ENCODE measurements around the gene TTLL5.
"Not testable (repeated sequence)": the region's sequence is repeated elsewhere in the genome, so short reads cannot be mapped to it uniquely, and the experiment has no call there.

The TTLL5 gene

DNA sequence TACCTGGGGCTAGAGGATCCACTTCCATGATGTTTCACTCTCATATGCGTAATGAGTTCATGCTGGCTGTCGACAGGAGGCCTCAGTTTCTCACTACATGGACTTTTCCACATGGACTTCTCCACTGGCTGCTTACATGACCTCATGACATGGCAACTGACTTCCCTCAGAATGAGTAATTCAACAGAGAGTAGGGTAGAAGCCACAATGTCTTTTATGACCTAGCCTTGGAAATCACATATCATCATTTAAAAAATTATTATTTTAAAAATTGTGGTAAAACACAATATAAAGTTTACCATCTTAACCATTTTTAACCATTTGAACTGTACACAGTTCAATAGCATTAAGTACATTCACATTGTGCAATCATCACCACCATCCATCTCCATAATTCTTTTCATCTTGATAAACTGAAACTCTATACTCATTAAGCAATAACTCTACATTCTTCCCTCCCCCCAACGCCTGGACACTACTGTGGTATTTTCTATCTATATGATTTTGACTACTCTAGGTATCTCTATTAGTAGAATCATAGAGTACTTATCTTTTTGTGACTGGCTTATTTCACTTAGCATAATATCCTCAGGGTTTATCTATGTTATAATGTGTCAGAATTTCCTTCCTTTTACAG, 176.2 kb downstream of the TTLL5 start:
- DNase-seq = no peak

GRCh38 chr14:75840911-75841310, 179.9 kb downstream of the TTLL5 start:
- no peak for DNase-seq

DNA sequence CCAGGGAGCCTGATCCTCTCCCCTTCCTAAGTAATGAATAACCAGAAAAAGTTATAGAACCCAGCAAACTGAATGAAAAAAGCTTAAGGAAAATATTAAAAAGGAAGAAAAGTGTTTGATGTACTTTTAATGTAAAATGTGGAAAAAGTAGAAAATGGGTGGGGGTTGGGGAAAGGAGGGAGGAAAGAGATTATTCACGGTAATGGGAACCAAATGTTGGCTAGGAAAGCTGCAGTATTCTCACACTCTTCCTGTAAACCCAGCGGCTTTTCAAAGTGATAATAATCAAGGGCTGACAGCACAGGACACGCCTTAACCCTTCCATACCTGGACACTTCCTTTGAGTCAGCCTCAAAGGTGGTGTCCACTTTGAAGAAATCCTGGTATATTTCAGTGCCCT, 181.5 kb downstream of the TTLL5 start:
- no peak for DNase-seq

GRCh38 chr14:75844486-75844885, 183.4 kb downstream of the TTLL5 start:
- no peak for DNase-seq

- DNase-seq = no peak
These were observed 184.2 kb downstream of the TTLL5 start for GRCh38 chr14:75845136-75845804.

DNA sequence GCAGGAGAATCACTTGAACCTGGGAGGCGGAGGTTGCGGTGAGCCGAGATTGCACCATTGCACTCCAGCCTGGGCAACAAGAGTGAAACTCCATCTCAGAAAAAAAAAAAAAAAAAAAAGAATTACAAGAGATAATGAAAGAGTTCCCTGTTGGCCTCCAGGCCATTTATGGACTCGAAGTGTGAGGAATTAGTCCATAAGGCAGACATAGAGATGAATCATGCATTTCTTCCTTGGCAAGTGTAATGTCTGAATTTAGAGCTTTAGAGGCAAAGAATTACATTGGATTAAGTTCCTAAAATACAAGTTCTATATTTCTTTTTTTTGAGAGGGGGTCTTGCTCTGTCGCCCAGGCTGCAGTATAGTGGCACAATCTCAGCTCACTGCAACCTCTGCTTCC, 185.6 kb downstream of the TTLL5 start:
- not testable (repeated sequence) for DNase-seq

GRCh38 chr14:75847584-75847983, 186.5 kb downstream of the TTLL5 start:
- no peak for DNase-seq

GRCh38 chr14:75848167-75848913, 187.3 kb downstream of the TTLL5 start:
- no peak for DNase-seq

DNA sequence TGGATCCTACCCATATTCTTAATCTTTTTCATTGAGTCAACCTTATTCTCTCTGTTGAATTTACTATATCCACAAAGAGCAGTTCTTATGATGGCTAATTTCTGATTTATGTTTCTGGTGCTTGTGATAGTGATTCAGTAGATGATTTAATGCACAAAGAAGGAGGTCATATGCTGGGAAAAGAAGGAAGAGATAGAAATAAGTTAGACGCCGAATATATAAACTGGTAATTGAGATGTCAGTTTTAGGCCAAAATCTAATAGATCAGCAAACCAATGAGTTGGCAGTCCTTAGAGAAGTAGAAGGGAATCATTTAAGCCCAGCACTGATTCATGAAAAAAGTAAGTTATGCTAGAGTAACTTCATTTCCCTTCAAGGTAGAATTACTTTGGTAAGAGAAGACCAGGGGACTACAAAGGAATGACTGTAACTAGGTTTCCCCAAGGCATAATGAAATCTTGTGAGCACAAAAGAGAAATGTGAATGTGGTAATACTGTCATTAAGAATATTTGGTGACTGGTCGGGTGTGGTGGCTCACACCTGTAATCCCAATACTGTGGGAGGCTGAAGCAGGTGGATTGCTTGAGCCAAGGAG, 188.4 kb downstream of the TTLL5 start:
- DNase-seq = no peak

DNA sequence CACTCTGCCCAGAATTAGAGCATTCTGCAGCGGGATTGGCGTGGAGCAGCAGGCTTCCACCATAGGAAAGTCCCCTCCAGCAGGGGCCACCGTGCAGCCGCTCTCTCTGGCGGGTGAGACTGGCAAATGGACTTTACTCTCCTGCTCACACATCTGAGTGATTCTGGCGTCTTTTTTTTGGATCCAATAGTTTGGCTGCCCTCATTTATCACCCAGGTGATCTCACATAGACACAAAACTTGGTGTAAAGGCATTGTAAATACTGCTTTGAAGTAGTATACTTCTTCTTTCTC, 190.5 kb downstream of the TTLL5 start:
- no peak for DNase-seq

GRCh38 chr14:75854111-75854799, 193.2 kb downstream of the TTLL5 start:
- no peak for DNase-seq

DNA sequence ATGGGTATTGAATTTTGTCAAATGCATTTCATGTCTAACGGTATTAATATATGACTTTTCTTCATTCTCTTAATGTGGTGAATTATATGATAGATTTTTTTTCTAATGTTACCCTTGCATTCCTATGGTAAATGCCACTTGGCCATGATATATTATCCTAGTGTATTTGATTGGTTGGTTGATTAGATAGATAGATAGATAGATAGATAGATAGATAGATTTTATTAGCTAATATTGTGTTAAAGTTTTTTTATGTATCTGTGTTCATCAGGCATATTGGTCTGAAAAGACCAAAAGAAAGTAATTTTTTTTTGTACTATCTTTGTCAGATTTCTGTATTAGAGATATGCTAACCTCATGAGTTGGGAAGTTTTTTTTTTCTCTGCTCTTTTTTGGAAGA, 196.2 kb downstream of the TTLL5 start:
- DNase-seq = no peak

GRCh38 chr14:75858362-75858761, 197.3 kb downstream of the TTLL5 start:
- DNase-seq = no peak

GRCh38 chr14:75859746-75860145, 198.7 kb downstream of the TTLL5 start:
- no peak for DNase-seq

GRCh38 chr14:75860561-75861160, 199.6 kb downstream of the TTLL5 start:
- DNase-seq = peak; percentile 23

DNA sequence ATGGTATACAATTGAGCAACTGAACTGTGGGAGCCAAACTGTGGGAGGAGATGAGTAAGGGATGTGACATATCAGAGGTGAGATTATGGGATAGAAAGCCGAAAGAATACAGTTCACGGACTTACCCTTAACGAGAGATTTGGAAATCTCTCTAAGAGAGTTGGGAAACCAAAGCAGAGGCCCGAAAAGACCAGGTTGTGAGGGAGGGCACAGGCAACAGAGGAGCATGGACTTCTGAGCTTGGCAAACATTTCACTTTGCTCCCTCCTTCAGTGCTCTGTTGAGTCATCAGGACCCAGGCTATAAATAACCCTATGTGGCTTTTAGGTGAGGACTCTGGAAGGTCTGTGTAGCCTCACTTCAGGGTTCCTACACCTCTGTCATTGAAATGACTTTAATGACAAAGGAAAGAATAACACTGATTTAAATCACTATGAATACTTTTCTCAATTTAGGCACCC, 200.1 kb downstream of the TTLL5 start:
- DNase-seq = no peak

GRCh38 chr14:75863221-75863620, 202.2 kb downstream of the TTLL5 start:
- DNase-seq = no peak

DNA sequence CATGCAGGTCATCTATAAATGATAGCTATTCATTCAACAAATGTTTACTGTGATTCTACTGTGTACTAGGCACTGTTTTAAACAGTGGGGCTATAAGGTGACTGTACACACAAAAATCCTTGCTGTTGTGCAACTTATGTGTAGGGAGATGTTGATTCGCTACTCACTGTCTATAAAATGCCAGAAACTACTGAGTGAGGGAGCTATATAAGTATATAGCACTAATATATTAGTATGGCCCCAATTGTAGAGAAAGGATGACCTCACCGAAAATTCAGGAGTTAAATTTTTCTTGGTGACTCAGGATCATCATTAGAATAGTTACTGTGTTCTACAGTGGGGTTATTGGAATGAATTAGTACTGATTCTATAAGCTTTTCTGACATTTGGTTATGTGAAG, 203.3 kb downstream of the TTLL5 start:
- DNase-seq = no peak

GRCh38 chr14:75865531-75865930, 204.5 kb downstream of the TTLL5 start:
- no peak for DNase-seq

GRCh38 chr14:75866970-75867369, 205.9 kb downstream of the TTLL5 start:
- no peak for DNase-seq

DNA sequence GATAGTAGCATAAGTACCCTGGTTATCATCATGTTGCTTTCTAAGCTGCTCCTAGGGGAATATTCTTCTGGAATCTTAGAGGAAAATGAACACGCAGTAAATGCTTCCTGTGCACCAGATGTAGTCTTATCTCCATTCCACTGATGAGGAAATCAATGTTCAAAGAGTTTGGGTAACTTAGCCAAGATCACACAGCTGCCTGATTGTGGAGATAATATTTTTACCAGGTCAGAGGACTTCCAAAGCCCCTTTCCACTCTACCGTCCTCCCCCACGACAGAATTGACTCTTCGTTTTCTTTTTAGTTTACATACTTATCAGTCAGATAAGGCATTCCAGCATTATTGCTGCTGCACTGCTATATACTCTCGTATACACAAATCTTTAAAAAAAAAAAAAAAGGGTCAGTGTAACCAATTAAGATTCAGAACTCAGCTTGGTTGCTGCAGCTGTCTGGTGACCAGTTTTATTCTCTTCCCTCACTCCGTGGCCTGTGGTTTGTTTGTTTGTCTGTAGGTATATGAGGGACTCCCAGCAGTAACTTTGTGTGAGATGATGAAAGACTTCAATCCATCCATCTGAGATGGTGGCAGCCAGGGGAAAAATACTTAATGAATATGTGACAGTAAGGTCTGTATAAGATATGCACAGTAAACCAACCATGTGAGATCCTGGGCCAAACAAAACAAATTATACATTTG, 210.3 kb downstream of the TTLL5 start:
- DNase-seq = no peak

DNA sequence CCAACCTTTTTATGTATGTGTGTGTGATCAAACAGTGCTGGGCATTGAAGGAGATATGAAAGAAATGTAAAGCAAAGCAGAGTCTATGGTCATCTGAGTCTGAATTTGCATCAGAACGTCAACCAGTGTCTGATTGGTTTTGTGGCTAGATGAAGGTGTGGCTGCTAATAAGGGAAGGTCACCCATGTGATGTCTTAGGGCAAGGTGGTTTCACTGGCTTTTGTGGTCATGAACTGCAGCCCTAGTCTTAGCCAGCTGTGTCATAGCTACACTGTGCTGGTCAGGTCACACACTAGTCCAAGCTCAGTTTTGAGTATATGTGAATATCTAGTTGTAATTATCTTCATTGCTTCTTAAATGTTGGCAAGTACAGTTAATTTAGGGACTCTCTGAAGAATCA, 214.9 kb downstream of the TTLL5 start:
- peak; percentile 27 for DNase-seq

All from hematopoietic multipotent progenitor cell treated with erythropoietin and hydrocortisone succinate and interleukin-3 and kit ligand, for 8 days (in vitro differentiated cells).